CD4-positive, alpha-beta T cell (primary cell): ENCODE data around the gene AAK1. TPM values are rescaled to one million over a fixed set of nuclear protein-coding genes. Genes with fewer than 3 reads are reported as not detected.

Source experiments
- ATAC-seq: fragments of 200-7000 bp; cut with Tn5 transposase; one replicate; pipeline ENCODE4 v1.10.0; 2022; ENCODE audit warnings: mild to moderate bottlenecking; ENCODE audit not compliant: poor library complexity
- CTCF ChIA-PET: fragments of 350-600 bp; sonication (Branson Sonifier 250); formaldehyde crosslinking; loops from one replicate; lab custom pipeline; 2021; ENCODE audit warnings: antibody characterized with exemption, inconsistent platforms; lab: Charles Lee
- POLR2A ChIA-PET: fragments of 350-600 bp; sonication (Branson Sonifier 250); formaldehyde crosslinking; loops from one replicate; lab custom pipeline; 2021; ENCODE audit warnings: antibody characterized with exemption, inconsistent platforms; lab: Charles Lee
- DNase-seq, 14 experiments: peaks; one replicate each; pipeline ENCODE4 v3.0.0-alpha.2; 2013 to 2020; ENCODE audit warnings: mixed read lengths in 2 of 14
- H3K27ac ChIP-seq, 2 donors: one replicate each; pipeline versions ENCODE4 v1.5.1 to v1.7.0; 2013; ENCODE audit warnings: low read length in 2 of 2, low read depth in 1 of 2, mild to moderate bottlenecking in 1 of 2
- H3K27me3 ChIP-seq, 2 experiments: 1 replicate in 1 of 2; 2 replicates in 1 of 2; pipeline versions ENCODE4 v1.6.1 to v1.7.0; 2013; ENCODE audit warnings: low read length in 2 of 2, control low read depth in 1 of 2, mild to moderate bottlenecking in 1 of 2, moderate library complexity in 1 of 2; ENCODE audit not compliant: insufficient read depth in 2 of 2, control insufficient read depth in 1 of 2
- H3K36me3 ChIP-seq: one replicate; pipeline ENCODE4 v1.6.1; 2013; ENCODE audit warnings: low read length, control low read depth; ENCODE audit not compliant: insufficient read depth
- H3K4me1 ChIP-seq: one replicate; pipeline ENCODE4 v1.6.1; 2013; ENCODE audit warnings: low read length, control low read depth; ENCODE audit not compliant: insufficient read depth
- H3K4me3 ChIP-seq: one replicate; pipeline ENCODE4 v1.5.1; 2013; ENCODE audit warnings: mild to moderate bottlenecking, low read length, moderate library complexity
- H3K9me3 ChIP-seq, 2 experiments: 1 replicate in 1 of 2; 2 replicates in 1 of 2; pipeline versions ENCODE4 v1.6.1 to v1.7.0; 2013; ENCODE audit warnings: low read length in 2 of 2, mild to moderate bottlenecking in 2 of 2, control low read depth in 1 of 2, moderate library complexity in 1 of 2; ENCODE audit not compliant: control insufficient read depth in 1 of 2, insufficient read depth in 1 of 2
- H3K27ac Mint-ChIP-seq: one replicate; pipeline ENCODE4 v1.8.0; 2020; ENCODE audit warnings: mixed read lengths
- H3K27me3 Mint-ChIP-seq: one replicate; pipeline ENCODE4 v1.8.0; 2021; ENCODE audit warnings: mixed read lengths
- H3K36me3 Mint-ChIP-seq: one replicate; pipeline ENCODE4 v1.8.0; 2021; ENCODE audit warnings: low read depth, mixed read lengths
- H3K4me1 Mint-ChIP-seq: one replicate; pipeline ENCODE4 v1.8.0; 2021; ENCODE audit warnings: low read depth, mixed read lengths
- H3K4me3 Mint-ChIP-seq: one replicate; pipeline ENCODE4 v1.8.0; 2020; ENCODE audit warnings: mild to moderate bottlenecking, mixed read lengths
- H3K9me3 Mint-ChIP-seq: one replicate; pipeline ENCODE4 v1.8.0; 2020; ENCODE audit warnings: mixed read lengths
- intact Hi-C, 2 experiments: fragments of 100-400 bp; cut with DNase I in 1 of 2; cut with micrococcal nuclease in 1 of 2; formaldehyde crosslinking; loops; one replicate each; pipeline versions ENCODE4 v1.15.1 to v1.9.0; 2023 to 2025; cut with DNase I, micrococcal nuclease
- total RNA-seq, 174 experiments: library from RNA in 2 of 174; stranded (reverse) in 2 of 174; gene quantifications; one replicate each; pipeline ENCODE4 v1.2.3 and lab custom pipeline; 2021 to 2026
- TF ChIP-seq, protein P1 (sequence below): fragments of 200-600 bp; IDR thresholded peaks from one replicate; pipeline ENCODE4 v1.8.0; 2022; ENCODE audit warnings: antibody characterized with exemption, mild to moderate bottlenecking

Gene AAK1
- total RNA-seq, 2 experiments from 2014 or later = 201 to 208 TPM

DNA sequence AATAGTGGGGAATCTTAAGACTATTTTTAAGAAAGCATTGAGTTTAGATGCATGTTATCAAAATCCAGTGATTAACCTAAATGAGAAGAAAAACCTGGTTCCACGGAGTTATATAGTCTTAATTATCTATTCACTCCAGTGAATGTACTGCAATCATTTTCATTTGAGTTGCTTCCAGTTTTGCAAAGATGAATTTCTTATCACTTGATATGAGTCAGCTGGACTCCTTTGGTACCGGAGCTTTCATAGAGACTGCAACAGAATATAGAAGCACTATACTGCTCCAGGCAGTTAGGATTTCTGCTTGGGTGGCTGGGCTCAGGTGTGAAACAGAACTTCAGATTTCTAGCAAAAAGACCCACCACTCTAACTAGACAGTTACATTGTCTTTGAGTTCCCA is 114.1 kb downstream of the AAK1 start:
- Mint-ChIP-seq H3K4me3 (no peak overlapping the region), H3K36me3 (peaks cover 100% of the 10 kb centered on the region), H3K9me3 (peaks cover 5% of the 10 kb centered on the region), H3K4me1 (peaks cover 15% of the 10 kb centered on the region), H3K27me3 (no peaks in the 10 kb centered on the region), H3K27ac (peak overlapping the region; percentile 75)
- intact Hi-C loops = no loop called here
- CTCF ChIA-PET = no interaction called here
- POLR2A ChIA-PET = no interaction called here
- TF ChIP-seq, protein P1, sequence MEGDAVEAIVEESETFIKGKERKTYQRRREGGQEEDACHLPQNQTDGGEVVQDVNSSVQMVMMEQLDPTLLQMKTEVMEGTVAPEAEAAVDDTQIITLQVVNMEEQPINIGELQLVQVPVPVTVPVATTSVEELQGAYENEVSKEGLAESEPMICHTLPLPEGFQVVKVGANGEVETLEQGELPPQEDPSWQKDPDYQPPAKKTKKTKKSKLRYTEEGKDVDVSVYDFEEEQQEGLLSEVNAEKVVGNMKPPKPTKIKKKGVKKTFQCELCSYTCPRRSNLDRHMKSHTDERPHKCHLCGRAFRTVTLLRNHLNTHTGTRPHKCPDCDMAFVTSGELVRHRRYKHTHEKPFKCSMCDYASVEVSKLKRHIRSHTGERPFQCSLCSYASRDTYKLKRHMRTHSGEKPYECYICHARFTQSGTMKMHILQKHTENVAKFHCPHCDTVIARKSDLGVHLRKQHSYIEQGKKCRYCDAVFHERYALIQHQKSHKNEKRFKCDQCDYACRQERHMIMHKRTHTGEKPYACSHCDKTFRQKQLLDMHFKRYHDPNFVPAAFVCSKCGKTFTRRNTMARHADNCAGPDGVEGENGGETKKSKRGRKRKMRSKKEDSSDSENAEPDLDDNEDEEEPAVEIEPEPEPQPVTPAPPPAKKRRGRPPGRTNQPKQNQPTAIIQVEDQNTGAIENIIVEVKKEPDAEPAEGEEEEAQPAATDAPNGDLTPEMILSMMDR = no peak
- no peaks in the 10 kb centered on the region for H3K4me1 ChIP-seq
- H3K9me3 ChIP-seq = peaks cover 0 to 10% of the 10 kb centered on the region in 2 experiments
- H3K27me3 ChIP-seq = no peaks in the 10 kb centered on the region
- H3K27ac ChIP-seq = no peak overlapping the region
- no peak overlapping the region for H3K4me3 ChIP-seq
- peaks cover 96% of the 10 kb centered on the region for H3K36me3 ChIP-seq
- DNase-seq = no peak
- ATAC-seq = no peak

DNA sequence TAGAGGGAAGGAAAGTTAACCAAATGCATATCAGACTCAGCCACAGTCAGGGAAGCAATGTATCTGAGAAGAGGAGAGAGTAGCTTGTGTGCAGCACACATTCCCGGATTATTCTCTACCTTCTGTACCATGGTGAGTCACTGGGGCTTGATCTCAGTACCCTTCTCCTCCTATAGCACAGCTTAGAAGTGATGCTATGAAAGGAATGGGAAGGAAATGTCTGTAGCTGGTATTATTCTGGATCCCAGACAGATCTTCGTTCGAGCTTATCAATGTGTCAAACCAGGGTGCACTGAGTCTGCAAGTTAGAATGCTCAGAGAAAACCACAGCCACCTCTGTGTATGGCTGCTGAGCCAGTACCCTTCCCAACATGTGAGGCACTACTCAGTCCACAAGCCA is 118.3 kb downstream of the AAK1 start:
- H3K27me3 ChIP-seq = no peaks in the 10 kb centered on the region
- CTCF ChIA-PET = no interaction called here

DNA sequence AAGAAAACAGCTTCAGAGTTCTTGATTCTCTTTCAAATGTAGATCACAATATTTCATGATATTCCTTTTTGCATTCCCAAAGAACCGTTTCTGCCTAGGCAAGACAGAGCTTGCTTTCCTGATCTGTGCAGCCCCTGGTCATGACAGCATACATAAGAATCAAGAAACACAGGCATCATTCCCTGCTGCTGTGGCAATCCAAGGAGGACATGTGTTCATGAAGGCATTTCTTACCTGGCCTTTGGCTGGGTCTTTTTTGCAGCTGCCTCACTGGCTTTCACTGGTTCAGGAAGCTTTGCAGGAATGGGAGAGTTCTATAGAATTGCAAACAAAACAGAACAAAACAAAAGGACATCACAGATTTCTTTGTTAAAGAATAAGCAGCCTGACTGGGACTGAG is 118.7 kb downstream of the AAK1 start:
- ChIA-PET POLR2A (interaction anchor here (0.5 to 1.1 kb wide), 2 partner anchors 9 to 1387 kb away, joined by 3 read pairs; no protein-coding TSS in a partner anchor), CTCF (no interaction called here)
- DNase-seq (no peak), ATAC-seq (no peak)
- Mint-ChIP-seq H3K9me3 (no peaks in the 10 kb centered on the region), H3K27me3 (no peaks in the 10 kb centered on the region), H3K27ac (peak overlapping the region; percentile 55), H3K4me3 (no peak overlapping the region), H3K36me3 (peaks cover 97% of the 10 kb centered on the region), H3K4me1 (peaks cover 6% of the 10 kb centered on the region)
- H3K9me3 ChIP-seq = no peaks in the 10 kb centered on the region
- H3K4me3 ChIP-seq = no peak overlapping the region
- intact Hi-C loops = no loop called here
- H3K27me3 ChIP-seq = no peaks in the 10 kb centered on the region
- TF ChIP-seq, protein P1 = no peak
- peaks cover 91% of the 10 kb centered on the region for H3K36me3 ChIP-seq
- no peaks in the 10 kb centered on the region for H3K4me1 ChIP-seq
- H3K27ac ChIP-seq = no peak overlapping the region

More for the DNA sequence above, 118.3 kb downstream of the AAK1 start:
- H3K4me1 ChIP-seq = no peaks in the 10 kb centered on the region
- intact Hi-C loops = no loop called here
- Mint-ChIP-seq H3K27ac (peak overlapping the region; percentile 55), H3K9me3 (no peaks in the 10 kb centered on the region), H3K4me3 (no peak overlapping the region), H3K36me3 (peaks cover 98% of the 10 kb centered on the region), H3K27me3 (no peaks in the 10 kb centered on the region), H3K4me1 (peaks cover 6% of the 10 kb centered on the region)
- TF ChIP-seq, protein P1 = no peak
- H3K36me3 ChIP-seq = peaks cover 91% of the 10 kb centered on the region
- DNase-seq (no peak), ATAC-seq (no peak)
- POLR2A ChIA-PET = interaction anchor here (1.1 kb wide), 1 partner anchor 8 kb away, joined by 3 read pairs; no protein-coding TSS in a partner anchor
- no peaks in the 10 kb centered on the region for H3K9me3 ChIP-seq
- H3K27ac ChIP-seq = no peak overlapping the region
- H3K4me3 ChIP-seq = no peak overlapping the region
